HG02943 (cell line): ENCODE results near the gene ACTA1.
"Not testable (repeated sequence)": the region's sequence is repeated elsewhere in the genome, so short reads cannot be mapped to it uniquely, and the experiment has no call there.

Source experiments
- ATAC-seq: cut with Tn5 transposase; IDR thresholded peaks from one replicate; pipeline ENCODE4 v1.9.1; 2021; ENCODE audit warnings: mild to moderate bottlenecking, low read depth, moderate library complexity; ENCODE audit not compliant: unreplicated experiment

ACTA1 gene

GRCh38 chr1:229445828-229446227 lies 11.9 kb upstream of the ACTA1 start:
- no peak for ATAC-seq

- ATAC-seq: peak; percentile 95
These were observed 7.1 kb upstream of the ACTA1 start for GRCh38 chr1:229440851-229441537.

- ATAC-seq: no peak
These were observed 4.1 kb upstream of the ACTA1 start for GRCh38 chr1:229438021-229438420.

GRCh38 chr1:229437443-229437842 lies 3.5 kb upstream of the ACTA1 start:
- ATAC-seq: no peak

GRCh38 chr1:229436201-229436600 lies 2.3 kb upstream of the ACTA1 start:
- no peak for ATAC-seq

- no peak for ATAC-seq
These were observed 752 bp upstream of the ACTA1 start for GRCh38 chr1:229434641-229435051.

- ATAC-seq: no peak
These were observed 410 bp downstream of the ACTA1 start for GRCh38 chr1:229433364-229434004.

GRCh38 chr1:229432905-229433304 lies 989 bp downstream of the ACTA1 start:
- ATAC-seq: no peak

GRCh38 chr1:229432116-229432461 lies 1.8 kb downstream of the ACTA1 start:
- ATAC-seq: no peak

GRCh38 chr1:229431284-229432115 lies 2.4 kb downstream of the ACTA1 start:
- ATAC-seq: no peak

- ATAC-seq: no peak
These were observed 3.1 kb downstream of the ACTA1 start for GRCh38 chr1:229430761-229431283.

- no peak for ATAC-seq
These were observed 5.6 kb downstream of the ACTA1 start for GRCh38 chr1:229428256-229428655.

- no peak for ATAC-seq
These were observed 6.3 kb downstream of the ACTA1 start for GRCh38 chr1:229427572-229427971.

GRCh38 chr1:229425564-229426159 lies 8.2 kb downstream of the ACTA1 start:
- no peak for ATAC-seq

GRCh38 chr1:229420765-229421164 lies 13.1 kb downstream of the ACTA1 start:
- no peak for ATAC-seq

GRCh38 chr1:229420224-229420623 lies 13.7 kb downstream of the ACTA1 start:
- no peak for ATAC-seq

GRCh38 chr1:229418586-229418985 lies 15.3 kb downstream of the ACTA1 start:
- not testable (repeated sequence) for ATAC-seq

GRCh38 chr1:229412810-229413209 lies 21.1 kb downstream of the ACTA1 start:
- ATAC-seq: not testable (repeated sequence)

GRCh38 chr1:229412056-229412455 lies 21.8 kb downstream of the ACTA1 start:
- no peak for ATAC-seq

- ATAC-seq: no peak
These were observed 22.3 kb downstream of the ACTA1 start for GRCh38 chr1:229411434-229412055.
